ENCODE results near the gene EYA3.

DNA sequence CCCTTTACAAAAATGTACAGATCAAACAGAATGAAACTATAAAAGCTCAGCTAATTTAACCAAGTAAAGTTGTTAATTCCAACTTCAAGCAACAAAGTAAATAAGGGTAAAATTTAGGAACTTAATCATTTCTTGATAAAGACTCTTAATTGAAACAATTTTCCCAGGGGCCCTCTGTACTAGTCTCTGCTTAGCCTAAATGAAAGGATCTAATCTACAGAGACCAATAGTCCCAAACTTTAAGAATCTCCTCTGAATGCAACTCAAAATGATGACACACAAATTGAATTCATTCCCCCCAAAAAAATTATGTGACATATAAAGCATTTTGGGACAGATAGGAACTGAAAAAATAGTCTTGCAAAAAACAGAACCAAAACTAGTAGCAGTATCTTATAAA is 16.6 kb downstream of the EYA3 start:
- TF ChIP-seq, protein P1, sequence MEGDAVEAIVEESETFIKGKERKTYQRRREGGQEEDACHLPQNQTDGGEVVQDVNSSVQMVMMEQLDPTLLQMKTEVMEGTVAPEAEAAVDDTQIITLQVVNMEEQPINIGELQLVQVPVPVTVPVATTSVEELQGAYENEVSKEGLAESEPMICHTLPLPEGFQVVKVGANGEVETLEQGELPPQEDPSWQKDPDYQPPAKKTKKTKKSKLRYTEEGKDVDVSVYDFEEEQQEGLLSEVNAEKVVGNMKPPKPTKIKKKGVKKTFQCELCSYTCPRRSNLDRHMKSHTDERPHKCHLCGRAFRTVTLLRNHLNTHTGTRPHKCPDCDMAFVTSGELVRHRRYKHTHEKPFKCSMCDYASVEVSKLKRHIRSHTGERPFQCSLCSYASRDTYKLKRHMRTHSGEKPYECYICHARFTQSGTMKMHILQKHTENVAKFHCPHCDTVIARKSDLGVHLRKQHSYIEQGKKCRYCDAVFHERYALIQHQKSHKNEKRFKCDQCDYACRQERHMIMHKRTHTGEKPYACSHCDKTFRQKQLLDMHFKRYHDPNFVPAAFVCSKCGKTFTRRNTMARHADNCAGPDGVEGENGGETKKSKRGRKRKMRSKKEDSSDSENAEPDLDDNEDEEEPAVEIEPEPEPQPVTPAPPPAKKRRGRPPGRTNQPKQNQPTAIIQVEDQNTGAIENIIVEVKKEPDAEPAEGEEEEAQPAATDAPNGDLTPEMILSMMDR (IDR thresholded peaks at IDR 0.05; ENCODE audit: low read depth, low read length), result no peak
- TF ChIP-seq MYC (IDR thresholded peaks at IDR 0.05; ENCODE audit: low read depth, low read length) (no peak), POLR2A (IDR thresholded peaks at IDR 0.05; ENCODE audit: extremely low read depth, insufficient read length) (no peak)
- TF ChIP-seq, protein P2, sequence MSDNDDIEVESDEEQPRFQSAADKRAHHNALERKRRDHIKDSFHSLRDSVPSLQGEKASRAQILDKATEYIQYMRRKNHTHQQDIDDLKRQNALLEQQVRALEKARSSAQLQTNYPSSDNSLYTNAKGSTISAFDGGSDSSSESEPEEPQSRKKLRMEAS (IDR thresholded peaks at IDR 0.05; ENCODE audit: low read depth, low read length), result no peak
